ENCODE data around the gene MIA3. TPM values are rescaled to one million over a fixed set of nuclear protein-coding genes. Genes with fewer than 3 reads are reported as not detected.

MIA3 gene
- total RNA-seq, 1 donor from 2014 or later = 48.5 TPM

DNA sequence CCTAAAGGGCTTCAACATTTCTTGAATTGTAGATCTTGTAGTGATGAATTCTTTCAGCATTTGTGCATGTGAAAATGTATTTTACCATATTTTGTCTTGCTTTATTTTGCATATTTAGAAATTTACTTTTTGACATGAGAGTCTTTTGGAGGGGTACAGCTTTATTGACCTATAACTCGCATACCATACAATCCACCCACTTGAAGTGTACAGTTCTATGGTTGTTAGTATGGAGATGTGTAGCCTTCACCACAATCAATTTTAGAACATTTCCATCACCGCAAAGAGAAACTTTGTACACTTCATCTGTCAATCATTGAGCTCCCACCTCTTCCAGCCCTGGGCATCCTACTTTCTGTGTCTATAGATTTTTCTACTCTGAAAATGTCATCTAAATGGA, 7.2 kb upstream of the MIA3 start:
- no peaks in the 10 kb centered on the region for H3K9me3 Mint-ChIP-seq (ENCODE audit: unreplicated experiment)
- no peaks in the 10 kb centered on the region for H3K27me3 Mint-ChIP-seq (ENCODE audit: unreplicated experiment)
- H3K4me1 Mint-ChIP-seq (ENCODE audit: unreplicated experiment) = no peaks in the 10 kb centered on the region
- TF ChIP-seq, protein P1, sequence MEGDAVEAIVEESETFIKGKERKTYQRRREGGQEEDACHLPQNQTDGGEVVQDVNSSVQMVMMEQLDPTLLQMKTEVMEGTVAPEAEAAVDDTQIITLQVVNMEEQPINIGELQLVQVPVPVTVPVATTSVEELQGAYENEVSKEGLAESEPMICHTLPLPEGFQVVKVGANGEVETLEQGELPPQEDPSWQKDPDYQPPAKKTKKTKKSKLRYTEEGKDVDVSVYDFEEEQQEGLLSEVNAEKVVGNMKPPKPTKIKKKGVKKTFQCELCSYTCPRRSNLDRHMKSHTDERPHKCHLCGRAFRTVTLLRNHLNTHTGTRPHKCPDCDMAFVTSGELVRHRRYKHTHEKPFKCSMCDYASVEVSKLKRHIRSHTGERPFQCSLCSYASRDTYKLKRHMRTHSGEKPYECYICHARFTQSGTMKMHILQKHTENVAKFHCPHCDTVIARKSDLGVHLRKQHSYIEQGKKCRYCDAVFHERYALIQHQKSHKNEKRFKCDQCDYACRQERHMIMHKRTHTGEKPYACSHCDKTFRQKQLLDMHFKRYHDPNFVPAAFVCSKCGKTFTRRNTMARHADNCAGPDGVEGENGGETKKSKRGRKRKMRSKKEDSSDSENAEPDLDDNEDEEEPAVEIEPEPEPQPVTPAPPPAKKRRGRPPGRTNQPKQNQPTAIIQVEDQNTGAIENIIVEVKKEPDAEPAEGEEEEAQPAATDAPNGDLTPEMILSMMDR (IDR thresholded peaks at IDR 0.05; ENCODE audit: unreplicated experiment) = no peak
- no peaks in the 10 kb centered on the region for H3K36me3 Mint-ChIP-seq (ENCODE audit: low read depth, unreplicated experiment)
- no peak for DNase-seq (ENCODE audit: low spot score)
- H3K27ac Mint-ChIP-seq (ENCODE audit: unreplicated experiment) = no peak overlapping the region
- H3K4me3 Mint-ChIP-seq (ENCODE audit: unreplicated experiment) = no peak overlapping the region

DNA sequence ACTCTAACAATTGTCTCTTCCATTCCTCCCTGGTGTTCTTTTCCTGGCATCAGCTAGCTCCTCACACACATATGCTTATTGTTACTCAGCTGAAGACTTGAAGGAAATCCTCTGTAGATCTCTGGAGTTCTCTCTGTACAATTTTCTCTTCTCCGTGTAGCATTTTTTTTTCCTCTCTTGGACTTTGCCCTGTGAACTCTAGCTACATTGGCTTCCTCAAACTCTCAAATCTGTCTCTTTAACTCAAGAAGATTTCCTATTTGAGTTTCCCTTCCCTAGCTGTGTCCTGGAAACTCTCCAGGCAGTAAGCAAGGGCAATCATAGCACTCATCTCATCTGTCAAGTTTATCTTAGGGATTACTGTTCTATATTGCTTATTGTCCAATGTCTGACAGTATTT, 4.3 kb upstream of the MIA3 start:
- Mint-ChIP-seq H3K36me3 (ENCODE audit: low read depth, unreplicated experiment) (no peaks in the 10 kb centered on the region), H3K9me3 (ENCODE audit: unreplicated experiment) (no peaks in the 10 kb centered on the region), H3K27me3 (ENCODE audit: unreplicated experiment) (no peaks in the 10 kb centered on the region), H3K27ac (ENCODE audit: unreplicated experiment) (no peak overlapping the region), H3K4me3 (ENCODE audit: unreplicated experiment) (no peak overlapping the region), H3K4me1 (ENCODE audit: unreplicated experiment) (peaks cover 3% of the 10 kb centered on the region)
- no peak for DNase-seq (ENCODE audit: low spot score)
- TF ChIP-seq, protein P1 (IDR thresholded peaks at IDR 0.05; ENCODE audit: unreplicated experiment) = no peak

DNA sequence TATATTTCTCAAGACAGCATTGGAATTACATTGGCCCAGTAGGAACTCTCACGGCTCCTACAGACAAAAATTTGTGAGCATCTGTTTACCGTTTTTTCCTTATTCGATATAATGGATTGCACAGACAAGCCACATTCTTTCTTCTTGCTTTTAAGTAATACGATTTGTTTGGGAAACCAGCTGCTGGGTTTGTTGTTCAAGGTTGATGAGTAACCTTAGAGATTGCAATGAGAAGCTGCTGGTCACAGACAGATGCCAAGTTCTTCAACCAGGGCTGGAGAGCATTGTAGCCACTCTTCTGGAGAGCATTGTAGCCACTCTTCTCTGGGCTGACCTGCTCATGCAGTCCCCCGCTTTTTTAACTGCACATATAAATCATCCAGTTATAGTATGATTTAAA, 1.4 kb upstream of the MIA3 start:
- no peak for DNase-seq (ENCODE audit: low spot score)
- H3K27me3 Mint-ChIP-seq (ENCODE audit: unreplicated experiment) = no peaks in the 10 kb centered on the region
- peaks cover 15% of the 10 kb centered on the region for H3K4me1 Mint-ChIP-seq (ENCODE audit: unreplicated experiment)
- H3K27ac Mint-ChIP-seq (ENCODE audit: unreplicated experiment) = no peak overlapping the region
- no peaks in the 10 kb centered on the region for H3K36me3 Mint-ChIP-seq (ENCODE audit: low read depth, unreplicated experiment)
- TF ChIP-seq, protein P1 (IDR thresholded peaks at IDR 0.05; ENCODE audit: unreplicated experiment) = no peak
- no peaks in the 10 kb centered on the region for H3K9me3 Mint-ChIP-seq (ENCODE audit: unreplicated experiment)
- H3K4me3 Mint-ChIP-seq (ENCODE audit: unreplicated experiment) = no peak overlapping the region

DNA sequence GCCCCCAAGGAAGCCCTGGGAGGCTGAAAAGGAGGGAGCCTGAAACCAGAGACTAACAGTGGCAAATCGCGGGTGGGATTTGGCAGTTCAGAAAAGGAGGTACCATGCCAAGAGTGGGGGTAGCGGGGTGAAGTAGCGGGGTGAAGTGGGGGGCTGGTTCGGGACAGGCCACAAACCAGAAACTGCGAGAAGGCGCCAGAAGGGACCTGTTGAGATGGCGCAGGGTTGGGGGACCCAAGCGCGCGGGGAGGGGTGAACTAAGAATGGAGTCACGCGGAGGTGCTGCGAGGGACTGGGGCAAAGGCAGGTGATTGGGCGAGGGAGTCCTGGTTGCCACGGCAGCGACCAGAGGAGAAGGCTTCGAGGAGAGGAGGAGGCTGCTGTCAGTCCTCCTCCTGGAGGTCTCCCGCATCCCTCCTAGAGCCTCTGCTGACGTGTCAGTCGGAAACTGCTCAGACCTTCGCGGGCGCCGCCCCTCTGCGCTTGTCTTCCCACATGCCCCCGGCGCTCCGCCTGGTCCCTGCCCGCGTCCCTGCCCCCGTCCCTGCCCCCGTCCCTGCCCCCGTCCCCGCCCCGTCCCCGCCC, 438 bp upstream of the MIA3 start:
- Mint-ChIP-seq H3K36me3 (ENCODE audit: low read depth, unreplicated experiment) (no peaks in the 10 kb centered on the region), H3K9me3 (ENCODE audit: unreplicated experiment) (no peaks in the 10 kb centered on the region), H3K4me1 (ENCODE audit: unreplicated experiment) (peaks cover 15% of the 10 kb centered on the region), H3K4me3 (ENCODE audit: unreplicated experiment) (peak overlapping the region; percentile 87), H3K27me3 (ENCODE audit: unreplicated experiment) (no peaks in the 10 kb centered on the region), H3K27ac (ENCODE audit: unreplicated experiment) (no peak overlapping the region)
- TF ChIP-seq, protein P1 (IDR thresholded peaks at IDR 0.05; ENCODE audit: unreplicated experiment) = no peak
- DNase-seq (ENCODE audit: low spot score) = peak; percentile 80

DNA sequence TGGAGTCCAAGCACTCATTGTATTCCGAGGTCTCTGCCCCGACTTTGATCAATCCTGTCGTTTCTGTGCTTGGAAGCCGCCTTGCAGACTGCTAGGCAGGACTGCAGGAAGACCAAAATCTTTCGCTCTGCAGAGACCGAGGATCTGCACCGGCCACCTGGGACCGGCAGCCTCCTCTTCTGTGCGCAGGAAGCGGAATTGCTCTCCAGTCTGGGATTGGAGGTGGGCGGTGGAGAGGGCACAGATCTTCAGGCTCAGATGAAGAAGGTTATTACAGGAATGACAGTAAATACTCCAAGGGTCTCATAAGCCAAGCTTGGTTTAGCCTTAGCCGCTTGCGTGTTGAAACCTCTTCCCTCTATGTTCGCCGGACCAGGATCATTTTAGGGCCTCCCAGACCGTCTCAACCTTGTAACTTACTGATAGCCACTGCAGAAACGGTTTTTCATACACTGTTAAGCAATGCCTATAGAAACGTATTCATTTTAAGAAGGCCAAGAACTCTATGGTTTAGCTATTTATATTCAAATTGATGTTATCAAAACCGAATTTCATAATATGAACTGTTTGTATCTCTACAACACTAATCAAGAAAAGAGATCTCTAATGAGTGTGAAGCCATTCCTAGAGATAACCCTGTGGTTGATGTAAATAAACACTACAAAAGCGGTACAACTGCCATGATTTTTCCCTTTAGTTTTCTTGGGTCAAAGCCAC, 1.1 kb downstream of the MIA3 start:
- H3K4me3 Mint-ChIP-seq (ENCODE audit: unreplicated experiment) = peak overlapping the region; percentile 95
- no peaks in the 10 kb centered on the region for H3K9me3 Mint-ChIP-seq (ENCODE audit: unreplicated experiment)
- TF ChIP-seq, protein P1 (IDR thresholded peaks at IDR 0.05; ENCODE audit: unreplicated experiment) = no peak
- H3K4me1 Mint-ChIP-seq (ENCODE audit: unreplicated experiment) = peaks cover 15% of the 10 kb centered on the region
- H3K36me3 Mint-ChIP-seq (ENCODE audit: low read depth, unreplicated experiment) = peaks cover 11% of the 10 kb centered on the region
- peak overlapping the region; percentile 62 for H3K27ac Mint-ChIP-seq (ENCODE audit: unreplicated experiment)
- H3K27me3 Mint-ChIP-seq (ENCODE audit: unreplicated experiment) = no peaks in the 10 kb centered on the region
- peak; percentile 51 for DNase-seq (ENCODE audit: low spot score)

Data from endothelial cell (in vitro differentiated cells).